DMS53 (cell line): ENCODE data around the gene RFLNA.

Source experiments
- DNase-seq: peaks from one replicate; lab custom pipeline; 2025; lab: John Stamatoyannopoulos, UW

The RFLNA gene

GRCh38 chr12:124303579-124304313 lies 8.9 kb downstream of the RFLNA start:
- DNase-seq: no peak

DNA sequence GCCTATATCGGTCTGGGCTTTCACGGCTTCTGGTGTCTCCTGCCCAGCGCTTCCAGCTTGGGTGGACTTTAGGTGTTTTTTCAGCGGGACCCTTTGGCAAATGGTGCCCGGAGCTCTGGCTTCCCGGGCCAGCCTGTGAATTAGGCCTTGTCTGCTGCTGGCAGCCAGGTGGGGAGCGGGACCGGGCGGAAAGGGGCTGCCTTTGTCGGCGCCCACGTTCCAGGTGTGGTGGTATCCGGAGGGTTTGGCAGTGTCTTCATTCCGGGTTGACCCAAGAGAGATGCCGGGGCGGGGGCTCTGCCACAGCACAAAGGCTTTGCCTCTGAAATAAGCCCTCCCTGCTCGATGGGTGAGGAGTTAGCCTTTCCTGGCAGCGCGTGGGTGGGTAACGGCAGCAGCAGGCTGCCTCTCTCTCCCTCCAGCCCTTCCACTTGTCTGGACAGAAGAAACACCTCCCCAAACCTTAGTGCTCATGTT lies 9.5 kb downstream of the RFLNA start:
- no peak for DNase-seq

- DNase-seq: no peak
Observed at GRCh38 chr12:124305136-124305535, 10.2 kb downstream of the RFLNA start.

GRCh38 chr12:124305776-124306685 lies 11.1 kb downstream of the RFLNA start:
- DNase-seq: no peak

DNA sequence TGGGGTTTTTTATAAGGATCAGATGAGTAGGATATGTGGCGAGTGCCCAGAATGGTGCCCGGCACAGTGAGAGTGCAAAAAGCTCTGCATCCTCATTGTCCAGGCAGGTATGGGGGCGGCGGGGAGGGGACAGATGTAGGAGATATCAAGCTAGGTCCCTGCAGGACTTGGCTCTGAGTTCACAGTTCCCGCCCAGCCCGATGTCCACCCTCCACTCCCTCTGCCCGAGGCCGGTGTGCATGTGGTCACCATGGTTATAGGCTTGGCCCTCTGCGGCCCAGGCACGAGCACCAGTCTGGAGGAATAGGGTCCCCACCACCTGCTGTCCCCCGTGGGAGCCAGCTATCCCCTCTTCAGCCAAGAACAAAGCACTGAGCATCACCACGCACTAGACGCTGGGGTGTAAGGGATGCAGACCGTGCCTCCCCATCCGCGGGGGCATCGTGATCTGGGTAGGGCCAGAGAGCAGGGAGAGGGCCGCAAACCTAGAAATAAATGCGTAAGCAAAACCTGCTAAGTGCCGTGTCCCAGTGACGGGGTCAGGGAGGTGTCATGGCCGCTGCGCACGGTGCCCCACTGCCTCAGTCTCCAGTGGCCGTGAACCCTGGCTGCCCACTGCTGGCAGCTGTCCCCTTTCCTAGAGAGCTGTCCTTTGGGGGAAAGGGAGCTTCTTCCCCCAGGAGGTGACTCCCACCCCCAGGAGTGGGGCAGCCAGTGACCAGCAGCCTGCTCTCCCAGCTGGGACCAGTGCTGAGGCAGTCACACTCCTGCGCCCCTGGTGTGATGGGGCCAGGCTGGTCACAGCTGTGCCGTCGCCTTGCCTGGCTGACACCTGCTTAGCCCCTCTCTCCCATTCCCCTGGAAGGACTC lies 12.0 kb downstream of the RFLNA start:
- no peak for DNase-seq

DNA sequence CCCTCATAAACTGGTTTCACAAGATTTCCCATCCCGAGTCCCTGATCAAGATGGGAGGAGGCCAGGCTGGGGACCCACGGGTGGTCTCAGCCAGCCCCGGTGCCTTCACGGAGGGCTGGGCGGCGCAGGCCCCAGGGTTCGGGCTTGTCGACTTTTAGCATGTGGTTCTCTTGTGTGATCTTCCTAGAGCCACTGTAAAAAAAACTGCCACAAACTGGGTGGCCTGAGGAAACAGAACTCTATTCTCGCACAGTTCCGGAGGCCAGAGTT lies 12.6 kb downstream of the RFLNA start:
- no peak for DNase-seq

GRCh38 chr12:124308741-124309140 lies 13.8 kb downstream of the RFLNA start:
- no peak for DNase-seq

DNA sequence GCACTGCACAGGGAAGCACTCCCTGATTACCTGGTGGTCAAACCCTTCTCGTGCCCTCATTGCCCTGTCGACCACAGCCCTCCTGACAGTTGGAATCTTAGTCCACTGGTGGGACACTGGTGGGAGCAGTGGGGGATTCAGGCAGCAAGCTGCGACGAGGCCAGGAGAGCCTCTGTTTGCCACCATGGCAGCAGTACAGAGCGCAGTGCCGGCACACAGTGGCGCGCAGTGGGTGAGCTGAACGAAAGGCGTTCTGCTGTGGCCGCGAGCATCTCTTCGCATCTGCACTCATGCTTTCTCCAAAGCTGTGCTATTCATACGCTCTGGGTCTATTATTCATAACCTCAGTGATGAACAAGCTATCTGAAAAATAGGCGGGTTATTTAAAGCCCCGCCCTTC lies 14.3 kb downstream of the RFLNA start:
- no peak for DNase-seq

DNA sequence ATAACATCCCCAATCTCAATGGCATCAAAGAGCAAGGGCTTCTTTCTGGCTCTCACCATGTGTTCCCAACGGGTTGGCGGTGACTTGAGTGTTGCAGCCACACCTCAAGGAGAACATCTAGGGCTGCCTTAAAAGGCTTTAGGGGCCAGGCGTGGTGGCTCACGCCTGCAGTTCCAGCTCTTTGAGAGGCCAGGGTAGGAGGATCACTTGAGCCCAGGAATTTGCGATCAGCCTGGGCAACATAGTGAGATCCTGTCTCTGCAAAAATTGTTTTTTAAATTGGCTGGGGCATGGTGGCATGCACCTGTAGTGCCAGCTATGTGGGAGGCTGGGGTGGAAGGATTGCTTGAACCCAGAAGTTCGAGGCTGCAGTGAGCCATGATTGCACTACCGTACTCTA lies 14.9 kb downstream of the RFLNA start:
- no peak for DNase-seq

DNA sequence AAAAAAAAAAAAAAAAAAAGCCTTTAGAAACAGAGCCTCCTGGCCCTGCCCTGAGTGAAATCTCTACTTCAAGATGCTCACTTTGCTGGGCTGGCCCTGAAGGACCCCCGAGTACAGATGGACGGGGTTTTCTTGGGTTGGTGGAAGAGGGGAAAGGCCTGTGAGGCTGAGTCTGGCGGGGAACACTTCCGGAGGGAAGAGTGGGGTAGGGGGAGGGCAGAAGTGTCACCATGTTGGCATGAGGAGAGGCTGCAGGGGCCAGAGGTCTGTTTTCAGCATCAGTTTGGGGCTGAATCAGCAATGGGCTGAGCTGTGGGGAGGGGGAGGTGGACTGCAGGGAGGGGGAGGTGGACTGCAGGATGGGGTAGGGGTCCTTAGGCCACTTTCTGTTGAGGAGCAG lies 15.3 kb downstream of the RFLNA start:
- DNase-seq: no peak

DNA sequence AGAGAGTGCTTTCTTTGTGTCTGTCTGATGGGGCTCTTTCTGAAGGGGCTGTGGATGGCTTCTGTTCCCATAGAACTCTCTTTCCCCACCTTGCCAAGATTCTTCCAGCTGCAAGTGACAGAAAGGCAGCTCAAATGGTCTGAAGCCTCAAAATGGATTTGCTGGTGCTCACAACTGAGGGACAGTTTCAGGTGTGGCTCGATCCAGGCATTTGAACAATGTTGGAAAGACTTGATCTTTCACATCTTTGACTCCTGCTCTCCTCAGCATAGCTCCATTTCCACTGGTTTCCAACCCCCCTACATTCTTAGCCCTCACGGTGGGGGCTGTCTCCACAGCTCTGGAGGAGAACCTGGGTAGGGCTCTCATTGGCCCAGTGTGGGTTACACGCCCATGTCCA lies 15.9 kb downstream of the RFLNA start:
- no peak for DNase-seq

GRCh38 chr12:124311292-124312109 lies 16.6 kb downstream of the RFLNA start:
- no peak for DNase-seq

DNA sequence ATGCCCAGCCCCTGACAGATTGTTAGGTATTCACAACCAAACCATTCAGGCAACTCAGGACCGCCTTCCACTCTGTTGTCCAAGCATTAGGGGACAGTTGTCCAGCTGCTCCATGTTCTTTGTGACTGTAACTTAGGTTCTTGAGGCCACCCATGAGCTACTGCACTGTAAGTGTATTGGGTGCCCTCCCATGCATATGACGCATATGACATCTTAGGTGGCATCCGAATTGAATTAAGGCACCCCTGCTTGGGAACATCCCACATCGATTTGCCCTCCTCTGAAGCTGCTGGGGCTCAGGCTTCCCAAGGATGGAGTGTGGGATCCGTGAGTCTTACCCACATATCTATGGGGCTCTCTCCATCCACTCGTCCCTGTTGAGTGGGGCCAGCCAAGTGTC lies 17.7 kb downstream of the RFLNA start:
- no peak for DNase-seq

- no peak for DNase-seq
Observed at GRCh38 chr12:124314207-124314606, 19.3 kb downstream of the RFLNA start.

GRCh38 chr12:124314766-124315165 lies 19.9 kb downstream of the RFLNA start:
- DNase-seq: no peak

GRCh38 chr12:124315372-124316044 lies 20.6 kb downstream of the RFLNA start:
- no peak for DNase-seq

DNA sequence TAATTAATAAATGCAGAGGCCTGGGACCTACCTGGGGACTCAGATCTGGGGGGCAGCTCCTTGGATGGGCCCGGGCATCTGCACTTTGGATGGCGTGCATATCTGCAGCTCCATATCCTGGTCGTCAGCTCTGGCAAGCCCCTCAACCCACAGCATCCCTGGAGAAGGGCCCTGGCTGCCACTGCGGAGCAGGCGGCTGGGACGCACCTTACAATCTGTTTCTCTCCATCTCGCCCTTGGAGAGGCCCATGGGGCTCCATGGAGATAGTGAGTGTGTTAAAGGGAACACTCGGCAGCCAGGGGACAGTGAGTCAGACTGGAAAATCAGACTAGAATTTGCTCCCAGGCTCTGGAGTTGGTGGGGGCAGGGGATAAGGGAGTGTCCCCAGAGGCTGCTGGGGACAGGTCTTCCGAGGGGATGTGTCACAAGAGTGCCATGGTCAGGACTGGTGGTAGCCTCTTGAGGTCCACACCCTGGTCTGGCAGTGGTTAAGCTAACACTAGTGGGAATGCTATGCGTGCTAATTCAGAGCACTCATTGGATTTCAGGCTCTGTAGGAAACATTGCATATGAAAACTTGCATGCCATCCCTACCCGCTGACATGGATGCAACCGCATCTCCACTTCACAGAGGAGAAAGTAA lies 21.5 kb downstream of the RFLNA start:
- no peak for DNase-seq

DNA sequence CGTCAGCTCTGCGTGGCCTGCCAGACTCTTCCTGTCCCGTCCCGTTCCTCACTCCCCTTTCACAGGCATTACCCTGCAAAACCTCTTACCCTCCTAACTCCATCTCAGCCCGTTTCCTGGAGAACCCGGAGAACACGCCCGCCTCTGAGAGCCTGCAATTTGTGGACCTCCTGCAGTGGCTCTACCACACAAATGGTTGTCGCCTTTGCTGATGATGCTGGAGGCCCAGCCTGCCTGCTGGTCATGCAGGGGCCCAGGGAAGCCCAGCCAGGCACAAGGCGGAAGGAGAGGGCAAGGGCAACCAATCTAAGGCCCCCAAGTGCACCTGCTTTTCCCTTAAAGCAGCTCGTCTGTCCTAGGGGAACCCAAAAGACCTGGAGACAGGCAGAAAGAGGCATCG lies 22.5 kb downstream of the RFLNA start:
- no peak for DNase-seq

DNA sequence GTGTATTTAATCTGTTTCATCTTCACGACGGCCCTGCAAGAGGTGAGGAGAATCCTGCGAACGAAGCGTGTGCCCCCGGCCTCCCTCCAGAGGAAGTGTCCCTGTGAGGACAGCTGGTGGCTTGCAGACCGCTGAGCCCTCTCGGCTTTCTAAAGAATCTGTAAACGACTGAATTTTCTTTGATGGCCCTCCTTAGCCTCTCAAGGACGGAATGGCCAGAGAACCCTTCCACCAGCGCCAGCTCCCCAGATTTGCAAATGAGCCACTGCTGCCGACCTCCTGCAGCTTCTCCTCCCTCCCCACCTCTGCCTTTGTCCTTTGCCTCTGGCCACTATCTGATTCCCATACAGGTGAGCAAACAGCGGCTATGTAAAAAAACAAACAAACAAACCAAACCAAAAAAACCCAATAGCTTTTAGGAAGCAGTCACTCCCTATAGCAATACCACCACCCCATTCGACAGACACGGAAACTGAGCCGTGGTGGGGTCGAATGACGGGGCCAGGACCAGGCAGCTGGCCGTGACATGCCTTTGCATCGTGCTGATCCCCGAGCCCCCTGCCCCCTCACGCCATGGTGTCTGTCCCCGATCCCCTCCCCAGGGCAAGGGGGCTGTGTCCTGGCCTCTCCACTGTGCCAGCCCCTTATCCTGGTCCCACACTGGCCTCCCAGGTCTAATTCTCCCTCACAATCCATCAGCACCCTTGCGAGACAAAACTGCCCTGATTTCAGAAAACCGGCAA lies 23.6 kb downstream of the RFLNA start:
- DNase-seq: peak; percentile 27
